Upper lobe of right lung (tissue), 1 donor: ENCODE measurements around the gene ITIH3. TPM values are rescaled to one million over a fixed set of nuclear protein-coding genes. Genes with fewer than 3 reads are reported as not detected.
A peak's percentile ranks its signal among the peaks of the same experiment; 100 is the strongest.

Experiments
- ATAC-seq: fragments of 200-7000 bp; cut with Tn5 transposase; one replicate; pipeline ENCODE4 v1.9.1; 2020; ENCODE audit warnings: mild to moderate bottlenecking, moderate library complexity
- DNase-seq: peaks from one replicate; pipeline ENCODE4 v3.0.0-alpha.2; 2020
- H3K27ac ChIP-seq: fragments of 200-600 bp; one replicate; pipeline ENCODE4 v1.8.0; 2022
- H3K27me3 ChIP-seq: fragments of 200-600 bp; one replicate; pipeline ENCODE4 v1.8.0; 2022; ENCODE audit warnings: mild to moderate bottlenecking
- H3K36me3 ChIP-seq: fragments of 200-600 bp; one replicate; pipeline ENCODE4 v1.8.0; 2022
- H3K4me1 ChIP-seq: fragments of 200-600 bp; one replicate; pipeline ENCODE4 v1.8.0; 2022
- H3K4me3 ChIP-seq: fragments of 200-600 bp; one replicate; pipeline ENCODE4 v1.8.0; 2022; ENCODE audit warnings: mild to moderate bottlenecking
- H3K9me3 ChIP-seq: fragments of 200-600 bp; one replicate; pipeline ENCODE4 v1.8.0; 2022
- CTCF ChIP-seq: fragments of 200-600 bp; IDR thresholded peaks from one replicate; pipeline ENCODE4 v1.8.0; 2022; ENCODE audit warnings: antibody characterized with exemption
- intact Hi-C: fragments of 100-400 bp; cut with DNase I; formaldehyde crosslinking; loops from one replicate; pipeline ENCODE4 v1.11.0; 2022
- long read RNA-seq: library from polyadenylated mRNA; unstranded; transcript quantifications from one replicate; pipeline ENCODE4 v2.0.0, GENCODE V29; 2021
- total RNA-seq: library from RNA; stranded (reverse); fragmentation: NEBNext Ultra II Directional; extraction: Animal tissue kit (Norgen Biotek cat#: 25700); gene quantifications from one replicate; pipeline ENCODE4 v1.2.1, GENCODE V29; 2021
- donor health status: DM: no; HTN: yes; CAD: no; lungs with severe emphysema.

ITIH3 gene
- total RNA-seq: 9.5 TPM
- long read RNA-seq, partial matches to known transcripts: 9 of 12 reads
- long read RNA-seq, other reads (novel, unspliced or antisense): 3 of 12 reads

GRCh38 chr3:52794612-52795099, at the start of gene ITIH3:
TSS of gene ITIH3 (plus strand) at chr3:52794796. CDS start at chr3:52794804, 8 bp downstream.
- no peak within 1 kb of the TSS for H3K4me3 ChIP-seq
- H3K9me3 ChIP-seq: no peaks in the 10 kb centered on the region
- no peak for TF ChIP-seq CTCF
- no peaks in the 10 kb centered on the region for H3K36me3 ChIP-seq
- ATAC-seq: no peak
- no peak within 1 kb of the TSS for H3K27ac ChIP-seq
- H3K27me3 ChIP-seq: no peaks in the 10 kb centered on the region
- intact Hi-C loops: no loop called here
- no peaks in the 10 kb centered on the region for H3K4me1 ChIP-seq
- no peak for DNase-seq

GRCh38 chr3:52752045-52752660, 42.4 kb upstream of the ITIH3 start:
- no peak for TF ChIP-seq CTCF
- ATAC-seq: peak; percentile 39
- DNase-seq: no peak
- intact Hi-C loops: no loop called here
- Histone ChIP-seq H3K27me3 (no peaks in the 10 kb centered on the region), H3K9me3 (no peaks in the 10 kb centered on the region), H3K4me1 (no peaks in the 10 kb centered on the region), H3K27ac (no peak overlapping the region), H3K4me3 (no peak overlapping the region), H3K36me3 (peaks cover 80% of the 10 kb centered on the region)

- intact Hi-C loops: no loop called here
- no peaks in the 10 kb centered on the region for H3K27me3 ChIP-seq
- DNase-seq (no peak), ATAC-seq (no peak)
- peaks cover 79% of the 10 kb centered on the region for H3K36me3 ChIP-seq
- H3K27ac ChIP-seq: no peak overlapping the region
- no peak overlapping the region for H3K4me3 ChIP-seq
- H3K4me1 ChIP-seq: no peaks in the 10 kb centered on the region
- H3K9me3 ChIP-seq: no peaks in the 10 kb centered on the region
- no peak for TF ChIP-seq CTCF
Observed at GRCh38 chr3:52754373-52754772, 40.2 kb upstream of the ITIH3 start.

GRCh38 chr3:52756141-52756540, 38.5 kb upstream of the ITIH3 start:
- H3K27me3 ChIP-seq: no peaks in the 10 kb centered on the region
- intact Hi-C loops: no loop called here
- no peak overlapping the region for H3K4me3 ChIP-seq
- TF ChIP-seq CTCF: no peak
- ATAC-seq (no peak), DNase-seq (no peak)
- peaks cover 78% of the 10 kb centered on the region for H3K36me3 ChIP-seq
- no peaks in the 10 kb centered on the region for H3K9me3 ChIP-seq
- no peak overlapping the region for H3K27ac ChIP-seq
- H3K4me1 ChIP-seq: no peaks in the 10 kb centered on the region

GRCh38 chr3:52763466-52763865, 31.1 kb upstream of the ITIH3 start:
- DNase-seq (no peak), ATAC-seq (no peak)
- peaks cover 88% of the 10 kb centered on the region for H3K36me3 ChIP-seq
- intact Hi-C loops: no loop called here
- H3K27ac ChIP-seq: no peak overlapping the region
- H3K27me3 ChIP-seq: no peaks in the 10 kb centered on the region
- H3K4me3 ChIP-seq: no peak overlapping the region
- no peak for TF ChIP-seq CTCF
- no peaks in the 10 kb centered on the region for H3K4me1 ChIP-seq
- H3K9me3 ChIP-seq: no peaks in the 10 kb centered on the region
